Dermis blood vessel endothelial cell (primary cell): Measurements from ENCODE around the gene ZG16B. TPM values are rescaled to one million over a fixed set of nuclear protein-coding genes. Genes with fewer than 3 reads are reported as not detected.

Experiments used
- DNase-seq: peaks from one replicate; pipeline ENCODE4 v3.0.0; 2010
- total RNA-seq: library from RNA; depleted of rRNA; stranded (reverse); fragments of >200 nt; gene quantifications from 2 replicates; pipeline ENCODE4 v1.2.3, GENCODE V29; 2014

The ZG16B gene, protein sequence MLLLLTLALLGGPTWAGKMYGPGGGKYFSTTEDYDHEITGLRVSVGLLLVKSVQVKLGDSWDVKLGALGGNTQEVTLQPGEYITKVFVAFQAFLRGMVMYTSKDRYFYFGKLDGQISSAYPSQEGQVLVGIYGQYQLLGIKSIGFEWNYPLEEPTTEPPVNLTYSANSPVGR
- 0.19 and 0.68 TPM in 2 replicates for total RNA-seq

DNA sequence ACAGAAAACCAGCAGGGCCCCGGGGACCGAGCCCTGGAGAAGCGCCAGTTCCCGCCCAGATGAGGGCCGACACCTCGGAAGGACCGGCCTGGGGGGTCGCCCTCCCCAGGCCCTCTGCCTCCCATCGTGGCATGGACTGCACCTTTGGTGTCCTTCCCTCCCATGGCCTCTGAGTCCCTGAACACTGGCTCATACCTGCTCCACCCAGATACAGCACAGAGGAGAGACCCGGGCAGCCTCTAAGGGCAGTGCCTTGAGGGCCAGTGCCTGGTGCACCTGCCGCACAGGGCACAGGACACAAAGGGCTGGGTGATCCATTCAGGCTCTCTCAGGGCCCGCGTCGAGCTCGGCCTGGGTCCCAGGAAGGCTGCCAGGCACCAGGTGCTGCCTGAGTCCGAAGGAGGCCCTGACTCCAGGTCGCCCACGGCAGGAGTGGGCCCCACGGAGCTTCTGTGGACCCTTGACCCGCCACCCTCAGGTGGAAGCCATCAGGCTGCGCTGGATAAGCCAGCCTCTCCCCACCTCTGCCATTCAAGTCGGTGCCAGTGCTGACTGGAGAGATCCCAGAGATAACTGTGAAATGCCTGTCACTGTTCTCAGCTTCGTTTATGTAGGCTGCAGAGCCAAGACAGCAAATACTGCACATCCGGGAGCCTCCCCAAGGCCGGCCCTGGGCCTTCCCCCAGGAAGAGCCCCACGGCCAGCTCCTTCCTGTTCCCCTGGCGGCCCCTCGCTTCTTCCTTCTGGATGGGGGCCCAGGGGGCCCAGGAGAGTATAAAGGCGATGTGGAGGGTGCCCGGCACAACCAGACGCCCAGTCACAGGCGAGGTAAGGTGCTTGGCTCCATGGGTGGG is at the start of gene ZG16B:
ZG16B (plus strand) TSS at position 803 of the 854 bp plus-strand sequence. CDS start 139 bp downstream, outside the sequence.
- peak; percentile 24 for DNase-seq

DNA sequence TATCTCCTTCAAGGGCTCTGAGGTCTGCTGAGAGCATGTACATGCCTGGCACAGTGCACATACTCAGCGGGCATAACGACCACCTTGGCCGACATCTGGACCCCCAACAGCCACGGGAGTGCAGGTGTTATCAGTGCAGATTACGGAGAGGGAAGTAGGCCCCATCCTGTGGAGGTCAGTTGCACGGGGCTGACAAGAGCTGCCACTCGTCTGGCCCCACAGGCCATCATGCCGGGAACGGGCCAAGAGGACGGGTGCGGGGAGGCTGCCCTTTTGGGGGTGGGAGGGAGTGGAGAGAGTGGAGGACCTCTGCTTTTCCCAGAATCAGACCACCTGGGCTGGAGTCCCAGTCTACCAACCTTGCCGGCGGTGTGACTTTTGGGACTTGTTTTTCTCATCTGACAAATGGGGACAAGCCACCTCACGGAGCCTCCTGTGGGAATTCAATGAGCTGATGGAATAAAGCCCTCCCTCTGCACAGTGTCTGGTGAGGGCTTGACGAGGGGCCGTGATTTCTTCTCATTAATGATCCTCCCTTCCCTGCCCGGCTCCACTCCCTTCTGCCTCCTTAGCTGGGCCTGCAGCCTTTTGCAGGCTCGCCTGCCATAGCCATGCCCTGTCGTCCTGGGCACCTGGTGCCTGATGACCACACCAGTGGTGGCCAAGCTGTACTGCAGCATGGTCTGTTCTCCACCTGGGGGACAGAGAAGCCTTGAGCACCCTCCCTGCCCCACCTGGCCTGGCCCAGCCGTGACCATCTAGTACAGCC is 47.3 kb upstream of the ZG16B start:
- DNase-seq = no peak

DNA sequence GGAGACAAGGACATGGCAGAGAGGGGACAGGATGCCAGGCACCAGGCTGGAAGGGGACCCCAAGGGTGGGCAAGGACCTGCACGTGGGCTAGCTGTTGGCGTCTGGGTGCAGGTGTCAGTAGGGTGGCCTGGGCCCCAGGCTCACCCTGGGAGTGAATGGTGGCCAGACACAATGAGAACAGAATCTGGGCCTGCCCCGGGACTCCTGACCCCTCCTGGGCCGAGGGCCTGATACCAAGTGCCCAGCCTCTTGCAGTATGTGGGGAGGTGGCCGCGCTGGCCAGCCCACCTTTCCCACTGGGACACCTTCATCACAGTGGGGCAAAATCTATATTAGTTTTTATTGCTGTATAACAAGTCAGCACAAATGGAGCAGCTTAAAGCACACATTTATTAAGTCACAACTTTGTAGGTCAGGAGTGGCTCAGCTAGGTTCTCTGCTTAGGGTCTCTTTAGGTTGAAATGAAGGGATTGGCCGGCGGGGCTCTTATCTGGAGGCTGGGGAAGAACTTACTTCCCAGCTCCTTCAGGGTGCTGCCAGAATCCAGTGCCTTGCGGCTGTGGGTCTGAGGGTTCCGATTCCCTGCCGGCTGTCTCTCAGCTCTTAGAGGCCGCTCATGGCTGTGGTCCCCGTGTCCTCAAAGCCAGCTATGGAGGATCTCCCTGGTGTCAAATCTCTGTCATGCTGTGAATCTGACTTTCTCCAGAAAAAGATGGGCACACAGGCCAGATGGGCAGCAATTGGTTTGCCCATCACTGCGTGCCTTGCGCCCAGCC is 46.3 kb upstream of the ZG16B start:
- no peak for DNase-seq

DNA sequence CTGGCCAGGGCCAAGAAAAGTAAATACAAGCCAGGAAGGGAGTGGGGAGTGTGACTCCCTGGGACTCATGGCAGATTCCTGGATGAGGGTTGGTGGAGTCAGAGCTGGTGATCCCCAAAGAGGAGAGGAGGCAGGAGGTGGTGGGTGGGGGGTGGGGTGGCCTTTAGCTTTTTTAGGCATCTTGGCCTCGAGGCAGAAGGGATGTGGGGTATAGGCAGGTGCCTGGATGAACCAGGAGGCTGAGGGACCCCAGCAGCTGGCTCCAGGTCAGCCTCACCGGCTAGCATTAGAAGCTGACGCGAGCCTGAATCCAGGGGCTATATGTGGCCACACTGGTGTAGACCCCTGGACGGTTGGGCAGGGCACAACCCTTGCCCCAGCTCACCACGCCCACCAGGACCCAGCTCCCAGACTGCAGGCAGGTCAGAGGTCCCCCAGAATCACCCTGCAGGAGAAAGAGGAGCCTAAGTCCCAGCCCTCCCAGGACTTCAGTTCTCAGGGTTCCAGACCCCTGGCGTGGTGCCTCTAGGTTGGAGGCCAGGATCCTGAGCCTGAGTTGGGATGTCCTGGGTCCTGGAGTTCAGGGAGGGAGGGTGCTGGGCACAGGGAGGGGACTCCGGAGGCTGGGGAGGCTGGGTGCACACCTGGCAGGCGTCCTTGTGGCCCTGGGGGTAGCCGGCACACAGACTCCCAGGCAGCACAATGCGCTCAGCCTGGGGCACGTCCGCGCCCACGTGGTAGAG is 45.6 kb upstream of the ZG16B start:
- no peak for DNase-seq

DNA sequence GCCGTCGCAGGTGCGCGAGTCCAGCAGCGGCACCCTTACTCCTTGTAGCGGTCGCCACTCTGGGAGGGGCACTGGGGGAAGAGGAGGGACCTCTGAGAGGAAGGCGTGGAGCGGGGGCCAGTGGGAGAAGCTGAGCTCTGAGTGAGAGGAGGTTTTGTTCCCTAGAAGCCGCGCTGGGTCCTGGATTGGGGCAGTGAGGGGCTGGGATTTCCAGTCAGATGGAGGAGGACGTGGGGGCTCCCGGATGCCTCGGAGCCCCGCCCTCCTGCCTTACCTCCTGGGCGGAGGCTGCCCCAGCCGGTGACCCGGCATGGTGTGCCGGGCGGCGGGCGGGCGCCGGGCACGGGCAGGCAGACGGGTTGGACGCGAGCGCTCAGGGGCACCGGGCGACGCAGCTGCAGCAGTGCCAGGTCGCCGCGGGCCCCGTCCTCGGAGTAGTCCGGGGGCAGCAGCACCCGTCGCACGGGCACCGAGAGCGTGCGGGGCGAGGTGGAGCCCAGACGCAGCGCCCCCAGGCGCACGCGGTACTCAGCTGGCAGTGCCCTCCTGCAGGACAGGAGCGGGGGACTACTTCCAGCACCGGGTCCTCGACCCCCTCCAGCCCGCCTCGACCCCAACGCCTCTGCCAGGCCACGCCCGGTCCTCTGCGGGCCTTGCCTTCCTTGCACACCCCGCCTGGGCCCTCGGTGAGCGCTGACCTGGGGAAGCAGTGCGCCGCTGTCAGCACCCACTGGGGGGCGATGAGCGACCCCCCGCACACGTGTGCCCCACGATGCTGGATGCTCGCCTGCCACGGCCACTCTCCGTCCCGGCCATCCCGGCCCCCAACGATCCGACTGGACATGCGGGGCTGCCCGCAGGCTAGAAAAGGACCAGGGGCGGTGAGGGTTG is 44.8 kb upstream of the ZG16B start:
- no peak for DNase-seq

DNA sequence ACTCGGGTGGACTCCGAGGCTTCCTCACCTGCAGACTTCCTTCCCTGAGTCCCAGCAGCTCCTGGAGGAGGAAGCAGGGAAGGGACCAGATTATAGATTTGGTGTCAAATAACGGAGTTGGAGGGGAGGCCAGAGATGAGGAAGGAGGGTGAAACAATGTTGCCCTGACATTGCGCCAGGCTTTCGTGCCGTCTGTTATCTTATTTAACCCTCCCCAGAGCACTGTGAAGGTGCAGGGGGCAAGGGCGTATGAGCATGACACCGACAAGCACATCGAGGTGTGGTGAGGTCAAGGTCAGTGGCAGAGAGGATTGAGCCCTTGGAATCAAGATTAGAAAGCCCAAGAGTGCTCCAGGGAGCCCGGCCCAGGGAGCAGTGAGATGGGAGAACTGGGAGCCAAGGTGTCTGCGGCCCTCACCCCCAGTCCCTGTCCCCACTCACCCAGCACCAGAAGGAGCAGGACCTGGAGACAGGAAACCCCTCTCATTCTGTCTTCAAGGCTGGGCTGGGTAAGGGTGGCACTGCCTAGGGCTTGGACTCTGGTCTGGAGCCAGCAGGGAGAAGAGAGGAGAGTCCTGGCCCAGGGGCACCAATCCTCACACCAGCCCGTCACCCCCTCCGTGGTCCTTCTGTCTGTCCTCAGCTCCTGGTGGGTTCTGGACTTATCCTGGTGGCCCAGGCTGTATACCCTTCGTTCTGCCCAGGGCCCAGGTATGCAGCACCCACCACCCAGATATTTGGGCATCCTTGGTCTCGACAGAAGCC is 43.9 kb upstream of the ZG16B start:
- DNase-seq = no peak

DNA sequence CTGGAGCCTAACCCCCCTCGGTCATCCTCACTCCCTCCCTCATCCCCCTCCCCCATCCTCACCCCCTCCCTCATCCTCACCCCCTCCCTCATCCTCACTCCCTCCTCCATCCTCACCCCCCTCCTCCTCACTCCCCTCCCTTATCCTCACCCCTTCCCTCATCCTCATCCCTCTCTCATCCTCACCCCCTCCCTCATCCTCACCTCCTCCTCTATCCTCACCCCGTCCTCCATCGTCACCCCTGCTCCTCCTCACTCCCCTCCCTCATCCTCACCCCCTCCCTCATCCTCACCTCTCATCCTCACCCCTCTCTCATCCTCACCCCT is 43.3 kb upstream of the ZG16B start:
- no peak for DNase-seq

DNA sequence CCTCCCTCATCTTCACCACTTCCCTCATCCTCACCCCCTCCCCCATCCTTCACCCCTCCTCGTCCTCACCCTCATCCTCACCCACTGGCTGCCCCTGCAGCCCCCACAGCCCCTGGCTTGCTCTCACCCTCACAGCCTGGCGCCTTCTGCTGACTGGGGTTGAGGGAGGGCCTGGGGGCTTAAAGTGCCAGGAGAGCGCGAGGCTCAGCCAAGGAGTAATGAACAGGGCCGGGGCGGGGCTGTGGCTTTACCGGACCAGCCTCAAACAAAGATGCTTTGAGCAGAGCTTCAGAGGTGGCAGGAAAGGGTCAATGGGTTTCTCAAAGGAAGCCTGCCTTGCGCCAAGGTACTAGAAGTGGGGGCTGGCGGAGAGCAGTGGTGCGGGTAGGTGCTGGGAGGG is 42.7 kb upstream of the ZG16B start, which contains the start of gene PRSS33:
PRSS33 (minus strand) TSS at position 155 of the 400 bp plus-strand sequence. CDS start 1,013 bp downstream, outside the sequence.
- DNase-seq = no peak

DNA sequence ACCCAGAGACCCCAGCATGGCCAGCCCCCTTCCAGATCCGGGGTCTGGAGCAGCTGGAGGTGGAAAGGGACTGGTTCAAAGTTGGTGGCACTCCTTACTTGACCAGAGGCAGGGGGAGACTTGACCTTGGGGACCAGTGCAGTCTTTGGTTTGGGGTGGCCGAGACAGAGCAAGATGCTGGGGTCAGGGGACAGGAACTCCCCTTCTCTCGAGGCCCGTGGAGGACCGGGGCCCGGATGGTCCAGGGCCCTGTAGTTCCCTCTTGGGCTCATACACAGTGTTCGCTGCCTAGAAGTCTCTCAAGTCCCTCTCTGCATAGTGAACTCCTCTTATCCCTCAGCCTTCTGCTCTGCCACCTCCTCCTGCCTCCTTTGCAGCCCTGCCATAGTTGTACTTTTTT is 42.1 kb upstream of the ZG16B start:
- no peak for DNase-seq

DNA sequence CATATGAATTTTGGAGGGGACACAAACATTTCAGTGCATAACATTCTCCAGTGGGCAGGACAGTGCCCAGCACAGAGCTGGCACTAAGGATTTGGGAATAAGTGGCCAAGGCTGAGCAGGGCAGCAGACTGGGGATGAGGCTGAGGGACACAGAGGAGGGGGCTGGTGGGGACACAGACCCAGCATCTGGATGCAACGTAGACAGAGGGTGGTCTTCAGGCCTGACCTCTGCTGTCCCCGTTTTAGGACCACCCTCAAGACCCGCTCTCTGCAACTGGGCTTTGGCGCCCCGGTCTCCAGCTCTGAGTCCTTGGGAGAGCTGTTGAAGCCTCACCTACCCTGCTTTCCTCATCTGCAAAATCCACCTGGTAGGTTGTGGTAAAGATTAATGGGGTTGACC is 39.5 kb upstream of the ZG16B start:
- DNase-seq = no peak

DNA sequence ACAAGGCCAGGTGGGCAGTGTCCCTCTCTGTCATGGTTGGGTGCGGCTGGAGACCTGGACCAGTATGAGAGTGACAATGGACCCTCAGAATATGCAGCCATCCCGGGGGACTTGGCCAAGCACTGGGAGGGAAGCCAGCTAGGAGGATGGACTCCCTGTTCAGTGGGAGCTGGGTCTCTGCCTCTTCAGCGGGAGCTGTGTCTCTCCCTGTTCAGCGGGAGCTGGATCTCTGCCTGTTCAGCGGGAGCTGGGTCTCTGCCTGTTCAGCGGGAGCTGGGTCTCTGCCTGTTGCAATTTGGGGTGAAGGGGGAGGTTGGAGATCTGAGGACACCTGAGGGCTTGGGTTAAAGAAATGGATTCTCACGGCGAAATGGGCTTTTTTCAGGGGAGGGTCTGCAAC is 38.9 kb upstream of the ZG16B start:
- no peak for DNase-seq

DNA sequence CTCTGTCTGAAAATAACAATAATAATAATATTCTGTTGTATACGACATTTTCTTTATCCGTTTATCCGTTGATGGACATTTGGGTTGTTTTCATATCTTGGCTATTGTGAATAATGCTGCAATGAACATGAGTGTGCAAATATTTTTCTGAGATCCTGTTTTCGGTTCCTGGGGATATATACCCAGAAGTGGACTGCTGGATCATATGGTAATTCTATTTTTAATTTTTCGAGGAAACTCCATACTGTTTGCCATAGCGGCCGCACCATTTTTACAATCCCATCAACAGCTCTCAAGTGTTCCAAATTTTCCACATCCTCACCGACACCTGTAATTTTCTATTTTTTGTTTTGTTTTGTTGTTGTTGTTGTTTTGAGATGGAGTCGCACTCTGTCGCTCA is 37.2 kb upstream of the ZG16B start:
- no peak for DNase-seq

DNA sequence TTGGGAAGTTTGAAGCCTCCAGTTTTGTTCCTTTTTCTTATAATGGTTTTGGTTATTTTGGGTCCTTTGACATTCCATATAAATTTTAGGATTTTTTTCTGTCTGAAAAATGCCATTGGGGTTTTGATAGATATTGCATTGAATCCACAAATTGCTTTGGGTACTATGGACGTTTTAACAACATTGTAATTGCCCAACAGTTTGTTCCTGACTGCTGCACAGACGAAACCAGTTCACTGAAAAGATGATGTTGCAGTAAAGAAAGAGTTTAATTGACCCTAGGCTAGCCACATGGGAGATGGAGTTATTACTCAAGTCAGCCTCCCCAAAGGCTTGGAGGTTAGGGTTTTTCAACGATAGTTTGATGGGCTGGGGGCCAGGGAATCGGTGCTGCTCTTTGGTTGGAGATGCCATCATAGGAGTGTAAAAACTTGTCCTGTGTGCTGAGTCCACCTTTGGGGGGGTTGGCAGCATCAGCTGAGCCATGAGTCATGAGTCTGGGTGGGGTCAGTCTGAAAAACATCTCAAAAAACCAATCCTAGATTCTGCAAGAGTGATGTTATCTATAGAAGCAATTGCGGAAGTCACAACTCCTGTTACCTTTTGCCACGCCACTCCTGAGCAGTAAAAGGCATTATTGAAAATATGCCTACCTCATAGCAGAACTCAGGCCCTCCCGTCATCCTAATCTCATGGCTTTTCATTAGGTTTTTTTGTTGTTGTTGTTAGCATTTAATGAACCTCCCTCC is 34.5 kb upstream of the ZG16B start:
- DNase-seq = no peak

DNA sequence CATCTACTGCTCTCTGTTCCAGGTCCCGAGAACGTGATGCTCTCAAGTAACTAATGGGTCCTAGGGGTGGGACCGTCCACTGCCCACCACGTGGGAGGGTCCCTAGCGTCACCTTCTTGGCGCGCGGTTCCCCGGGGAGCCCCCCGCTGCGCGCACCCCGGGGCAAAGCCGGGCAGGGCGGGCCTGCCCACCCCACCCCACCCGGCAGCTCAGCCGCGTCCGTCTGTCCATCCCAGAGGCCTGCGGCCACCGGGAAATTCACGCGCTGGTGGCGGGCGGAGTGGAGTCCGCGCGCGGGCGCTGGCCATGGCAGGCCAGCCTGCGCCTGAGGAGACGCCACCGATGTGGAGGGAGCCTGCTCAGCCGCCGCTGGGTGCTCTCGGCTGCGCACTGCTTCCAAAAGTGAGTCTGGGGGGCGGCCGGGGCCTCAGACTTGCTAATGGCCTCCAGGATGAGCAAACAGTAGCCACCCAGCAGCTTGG is 31.3 kb upstream of the ZG16B start:
- DNase-seq = no peak

DNA sequence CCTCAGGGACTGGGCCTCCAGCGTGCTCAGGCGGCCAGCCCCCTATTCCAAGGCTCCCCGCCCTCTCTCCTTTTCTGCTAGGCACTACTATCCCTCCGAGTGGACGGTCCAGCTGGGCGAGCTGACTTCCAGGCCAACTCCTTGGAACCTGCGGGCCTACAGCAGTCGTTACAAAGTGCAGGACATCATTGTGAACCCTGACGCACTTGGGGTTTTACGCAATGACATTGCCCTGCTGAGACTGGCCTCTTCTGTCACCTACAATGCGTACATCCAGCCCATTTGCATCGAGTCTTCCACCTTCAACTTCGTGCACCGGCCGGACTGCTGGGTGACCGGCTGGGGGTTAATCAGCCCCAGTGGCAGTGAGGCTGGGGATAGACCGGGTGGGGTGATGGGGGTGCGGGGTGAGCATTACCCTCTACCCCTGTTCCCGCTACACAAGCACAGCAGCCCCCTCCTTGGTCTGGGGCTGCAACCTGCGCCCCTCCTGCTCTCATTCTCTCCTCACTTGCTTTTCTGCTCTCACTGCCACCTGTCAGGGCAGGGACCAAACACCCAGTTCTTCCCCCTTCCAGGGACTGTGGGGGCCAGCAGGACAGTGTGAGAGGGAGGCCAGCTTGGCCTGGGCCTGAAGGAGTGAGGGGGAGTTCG is 30.8 kb upstream of the ZG16B start:
- no peak for DNase-seq

DNA sequence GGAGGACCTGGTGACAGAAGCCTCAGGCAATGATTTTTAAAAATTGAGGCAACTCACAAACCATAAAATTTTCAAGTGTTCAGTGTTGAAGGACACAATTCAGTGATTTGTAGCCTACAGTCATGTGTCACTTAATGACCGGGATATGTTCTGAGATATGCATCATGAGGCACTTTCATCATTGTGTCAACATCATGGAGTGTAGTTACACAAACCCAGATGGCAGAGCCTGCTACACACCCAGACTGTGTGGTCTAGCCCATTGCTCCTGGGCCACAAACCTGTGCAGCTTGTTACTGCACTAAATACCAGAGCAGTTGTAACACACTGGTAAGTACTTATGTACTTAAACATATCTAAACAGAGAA is 30.3 kb upstream of the ZG16B start:
- DNase-seq = no peak

DNA sequence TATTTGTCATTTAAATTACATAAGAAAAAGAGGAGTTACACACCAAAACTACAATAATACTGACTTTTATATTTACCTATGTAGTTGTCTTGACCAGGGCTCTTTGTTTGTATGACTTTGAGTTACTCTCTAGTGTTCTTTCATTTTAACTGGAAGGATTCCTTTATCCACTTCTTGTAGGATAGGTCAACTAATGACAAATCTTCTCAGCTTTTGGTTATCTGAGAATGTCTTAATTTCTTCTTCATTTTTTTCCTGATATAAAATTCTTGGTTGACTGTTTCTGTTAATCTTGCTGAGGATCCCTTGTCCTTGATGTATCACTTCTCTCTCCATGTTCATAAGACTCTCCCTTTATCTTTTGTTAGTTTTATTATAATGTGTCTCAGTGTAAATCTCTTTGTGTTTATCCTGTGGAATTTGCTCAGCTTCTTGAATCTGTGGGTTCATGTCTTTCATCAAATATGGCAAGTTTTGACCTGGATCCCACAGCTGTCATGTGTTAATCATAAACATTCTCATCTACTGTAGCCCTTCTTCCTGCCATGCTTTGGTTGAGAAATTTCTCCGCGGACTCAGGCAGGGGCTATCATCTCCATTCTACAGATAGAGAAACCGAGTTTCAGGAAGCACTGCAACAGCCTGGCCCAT is 26.4 kb upstream of the ZG16B start:
- DNase-seq = no peak

DNA sequence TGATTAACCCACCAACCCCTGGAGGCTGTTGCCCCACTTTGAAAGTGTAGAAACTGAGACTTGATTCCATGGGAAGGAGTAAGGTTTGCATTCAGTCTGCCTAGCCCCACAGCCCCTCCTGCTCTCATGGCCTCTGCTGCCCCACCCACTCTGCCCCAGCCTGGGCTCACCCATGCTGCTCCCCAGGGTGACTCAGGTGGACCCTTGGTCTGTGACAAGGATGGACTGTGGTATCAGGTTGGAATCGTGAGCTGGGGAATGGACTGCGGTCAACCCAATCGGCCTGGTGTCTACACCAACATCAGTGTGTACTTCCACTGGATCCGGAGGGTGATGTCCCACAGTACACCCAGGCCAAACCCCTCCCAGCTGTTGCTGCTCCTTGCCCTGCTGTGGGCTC is 25.4 kb upstream of the ZG16B start:
- no peak for DNase-seq
